ENCODE results near the gene STAMBPL1.

GRCh38 chr10:88865281-88865876, 14.7 kb upstream of the STAMBPL1 start:
- TF ChIP-seq POLR2A (IDR thresholded peaks at IDR 0.05) (no peak), CTCF (IDR thresholded peaks at IDR 0.05) (peak in 1 of 3 experiments; percentile 15)

Data from vagina (tissue), 2 donors.